Measurements from ENCODE around the gene ITGB7. TPM values are rescaled to one million over a fixed set of nuclear protein-coding genes. Genes with fewer than 3 reads are reported as not detected.

The ITGB7 gene
- total and polyA plus RNA-seq, 9 of the 15 experiments (the other 6 are each of a cell fraction or from before 2014, with no cell fraction given) = 0.06 to 2.0 (median 0.67) TPM

DNA sequence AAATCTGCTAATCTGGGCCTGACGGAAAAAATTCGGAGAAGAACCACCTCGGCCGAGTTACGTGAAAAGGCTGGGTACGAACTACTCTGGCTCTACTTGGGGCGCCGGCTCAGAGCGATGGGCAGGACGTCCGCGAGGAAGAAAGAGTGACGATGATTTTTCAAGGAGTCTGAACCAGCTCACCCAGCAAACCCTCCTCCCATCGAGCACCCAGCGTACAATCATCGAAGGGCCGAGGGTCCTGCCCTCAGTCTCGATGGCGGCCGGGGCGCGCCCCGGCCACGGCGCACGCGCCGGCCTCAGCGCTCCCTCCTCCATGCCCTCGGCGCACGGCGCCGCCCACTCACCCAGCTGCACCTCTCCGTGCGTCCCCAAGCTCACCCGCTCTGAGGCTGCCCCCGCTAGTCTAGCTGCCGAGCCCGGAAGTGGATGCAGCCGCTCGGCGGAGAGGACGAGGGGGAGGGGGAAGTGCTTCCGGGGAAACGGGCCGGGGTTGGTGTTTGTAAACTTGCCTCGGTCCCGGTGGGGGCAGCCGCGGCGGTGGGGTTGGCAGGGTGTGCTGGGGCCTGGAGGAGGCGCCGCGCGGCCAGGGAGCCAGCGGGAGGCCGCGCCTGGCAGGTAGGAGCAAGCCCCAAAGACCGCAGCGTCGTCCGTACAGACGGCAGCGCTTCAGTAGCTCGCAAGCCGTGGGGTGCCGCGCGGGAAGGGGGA lies 26.7 kb downstream of the ITGB7 start, which contains the start of the genes CSAD and ZNF740 (continued):
- TF ChIP-seq, protein P1, sequence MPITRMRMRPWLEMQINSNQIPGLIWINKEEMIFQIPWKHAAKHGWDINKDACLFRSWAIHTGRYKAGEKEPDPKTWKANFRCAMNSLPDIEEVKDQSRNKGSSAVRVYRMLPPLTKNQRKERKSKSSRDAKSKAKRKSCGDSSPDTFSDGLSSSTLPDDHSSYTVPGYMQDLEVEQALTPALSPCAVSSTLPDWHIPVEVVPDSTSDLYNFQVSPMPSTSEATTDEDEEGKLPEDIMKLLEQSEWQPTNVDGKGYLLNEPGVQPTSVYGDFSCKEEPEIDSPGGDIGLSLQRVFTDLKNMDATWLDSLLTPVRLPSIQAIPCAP (CRISPR knock-in tag; IDR thresholded peaks at IDR 0.05; ENCODE audit: borderline replicate concordance) = no peak
- TF ChIP-seq CBX1 (IDR thresholded peaks at IDR 0.05; ENCODE audit: low read depth) (peak; percentile 76), MAZ (CRISPR knock-in tag; conservative IDR thresholded peaks at IDR 0.05 in 1 of 2, IDR thresholded peaks at IDR 0.05 in 1 of 2) (peak; percentile 96 to 97), GTF2F1 (IDR thresholded peaks at IDR 0.05; ENCODE audit: low read depth, low read length) (peak; percentile 49; the same call in 1 of the 2 replicates), HNRNPLL (IDR thresholded peaks at IDR 0.05; ENCODE audit: low read depth, low read length, poor library complexity, severe bottlenecking) (peak; percentile 37), KDM1A (IDR thresholded peaks at IDR 0.05) (peak in 1 of 2 experiments; percentile 88; a peak in 2 of 4 replicates), ZFX (CRISPR knock-in tag; IDR thresholded peaks at IDR 0.05) (peak; percentile 77), ZNF217 (CRISPR knock-in tag; IDR thresholded peaks at IDR 0.05) (no peak), YY1 (IDR thresholded peaks at IDR 0.05; ENCODE audit: borderline replicate concordance in 1 of 3, control insufficient read depth in 1 of 3, extremely low read depth in 1 of 3, insufficient read depth in 3 of 3, insufficient read length in 1 of 3, insufficient replicate concordance in 2 of 3, low read depth in 1 of 3, low read length in 2 of 3) (peak; percentile 92 to 99 (median 99)), CHCHD3 (CRISPR knock-in tag; IDR thresholded peaks at IDR 0.05) (no peak), GABPB1 (CRISPR knock-in tag; IDR thresholded peaks at IDR 0.05) (peak; percentile 95), ZNF444 (CRISPR knock-in tag; IDR thresholded peaks at IDR 0.05) (peak; percentile 68), NCOR1 (IDR thresholded peaks at IDR 0.05) (peak; percentile 60), PCBP2 (IDR thresholded peaks at IDR 0.05; ENCODE audit: low read depth, low read length, poor library complexity, severe bottlenecking) (peak; percentile 83), CBX5 (IDR thresholded peaks at IDR 0.05; ENCODE audit: borderline replicate concordance, low read depth) (0 out of 2 replicates have a peak, but pooled peaks have one; percentile 27), SUPT5H (IDR thresholded peaks at IDR 0.05) (peak; percentile 90), GTF2E2 (tag; IDR thresholded peaks at IDR 0.05) (0 out of 2 replicates have a peak, but pooled peaks have one; percentile 71), HNRNPL (IDR thresholded peaks at IDR 0.05; ENCODE audit: low read depth, low read length) (peak; percentile 82; the same call in 1 of the 2 replicates), ZSCAN29 (IDR thresholded peaks at IDR 0.05) (peak; percentile 84), ARHGAP35 (IDR thresholded peaks at IDR 0.05; ENCODE audit: partially characterized antibody) (no peak), SETDB1 (IDR thresholded peaks at IDR 0.05; ENCODE audit: low read length) (no peak)
- TF ChIP-seq, protein P2, sequence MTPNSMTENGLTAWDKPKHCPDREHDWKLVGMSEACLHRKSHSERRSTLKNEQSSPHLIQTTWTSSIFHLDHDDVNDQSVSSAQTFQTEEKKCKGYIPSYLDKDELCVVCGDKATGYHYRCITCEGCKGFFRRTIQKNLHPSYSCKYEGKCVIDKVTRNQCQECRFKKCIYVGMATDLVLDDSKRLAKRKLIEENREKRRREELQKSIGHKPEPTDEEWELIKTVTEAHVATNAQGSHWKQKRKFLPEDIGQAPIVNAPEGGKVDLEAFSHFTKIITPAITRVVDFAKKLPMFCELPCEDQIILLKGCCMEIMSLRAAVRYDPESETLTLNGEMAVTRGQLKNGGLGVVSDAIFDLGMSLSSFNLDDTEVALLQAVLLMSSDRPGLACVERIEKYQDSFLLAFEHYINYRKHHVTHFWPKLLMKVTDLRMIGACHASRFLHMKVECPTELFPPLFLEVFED (CRISPR knock-in tag; conservative IDR thresholded peaks at IDR 0.05) = 0 out of 2 replicates have a peak, but pooled peaks have one; percentile 7
- TF ChIP-seq, protein P3, sequence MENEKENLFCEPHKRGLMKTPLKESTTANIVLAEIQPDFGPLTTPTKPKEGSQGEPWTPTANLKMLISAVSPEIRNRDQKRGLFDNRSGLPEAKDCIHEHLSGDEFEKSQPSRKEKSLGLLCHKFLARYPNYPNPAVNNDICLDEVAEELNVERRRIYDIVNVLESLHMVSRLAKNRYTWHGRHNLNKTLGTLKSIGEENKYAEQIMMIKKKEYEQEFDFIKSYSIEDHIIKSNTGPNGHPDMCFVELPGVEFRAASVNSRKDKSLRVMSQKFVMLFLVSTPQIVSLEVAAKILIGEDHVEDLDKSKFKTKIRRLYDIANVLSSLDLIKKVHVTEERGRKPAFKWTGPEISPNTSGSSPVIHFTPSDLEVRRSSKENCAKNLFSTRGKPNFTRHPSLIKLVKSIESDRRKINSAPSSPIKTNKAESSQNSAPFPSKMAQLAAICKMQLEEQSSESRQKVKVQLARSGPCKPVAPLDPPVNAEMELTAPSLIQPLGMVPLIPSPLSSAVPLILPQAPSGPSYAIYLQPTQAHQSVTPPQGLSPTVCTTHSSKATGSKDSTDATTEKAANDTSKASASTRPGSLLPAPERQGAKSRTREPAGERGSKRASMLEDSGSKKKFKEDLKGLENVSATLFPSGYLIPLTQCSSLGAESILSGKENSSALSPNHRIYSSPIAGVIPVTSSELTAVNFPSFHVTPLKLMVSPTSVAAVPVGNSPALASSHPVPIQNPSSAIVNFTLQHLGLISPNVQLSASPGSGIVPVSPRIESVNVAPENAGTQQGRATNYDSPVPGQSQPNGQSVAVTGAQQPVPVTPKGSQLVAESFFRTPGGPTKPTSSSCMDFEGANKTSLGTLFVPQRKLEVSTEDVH (IDR thresholded peaks at IDR 0.05; ENCODE audit: low read depth, partially characterized antibody) = peak; percentile 78
